ENCODE results near the gene BCL11A. TPM values are rescaled to one million over a fixed set of nuclear protein-coding genes. Genes with fewer than 3 reads are reported as not detected.

BCL11A gene
- total RNA-seq, 4 donors from 2014 or later, result 1.5 to 8.8 (median 3.2) TPM

GRCh38 chr2:60523963-60524362 is 29.5 kb downstream of the BCL11A start:
- no peaks in the 10 kb centered on the region for H3K36me3 ChIP-seq
- no peaks in the 10 kb centered on the region for H3K4me1 ChIP-seq
- no peak overlapping the region for H3K27ac ChIP-seq
- DNase-seq, result no peak
- no peaks in the 10 kb centered on the region for H3K9me3 ChIP-seq
- no peak for TF ChIP-seq CTCF (IDR thresholded peaks at IDR 0.05)
- intact Hi-C loops (cut with DNase I; ENCODE audit: low total_unique reads), result no loop called here
- no peak overlapping the region for H3K4me3 ChIP-seq
- no peaks in the 10 kb centered on the region for H3K27me3 ChIP-seq

GRCh38 chr2:60522462-60522861 is 31.0 kb downstream of the BCL11A start:
- Histone ChIP-seq H3K36me3 (no peaks in the 10 kb centered on the region), H3K27ac (no peak overlapping the region), H3K27me3 (no peaks in the 10 kb centered on the region), H3K9me3 (no peaks in the 10 kb centered on the region), H3K4me3 (no peak overlapping the region), H3K4me1 (no peaks in the 10 kb centered on the region)
- no peak for DNase-seq
- no peak for TF ChIP-seq POLR2A (IDR thresholded peaks at IDR 0.05)
- no peak for TF ChIP-seq CTCF (IDR thresholded peaks at IDR 0.05)
- intact Hi-C loops (cut with DNase I; ENCODE audit: low total_unique reads), result no loop called here

- H3K36me3 ChIP-seq, result no peaks in the 10 kb centered on the region
- no peak overlapping the region for H3K4me3 ChIP-seq
- no peaks in the 10 kb centered on the region for H3K9me3 ChIP-seq
- TF ChIP-seq POLR2A (IDR thresholded peaks at IDR 0.05) (no peak), CTCF (IDR thresholded peaks at IDR 0.05) (no peak)
- intact Hi-C loops (cut with DNase I; ENCODE audit: low total_unique reads), result no loop called here
- H3K4me1 ChIP-seq, result no peaks in the 10 kb centered on the region
- no peaks in the 10 kb centered on the region for H3K27me3 ChIP-seq
- no peak overlapping the region for H3K27ac ChIP-seq
- DNase-seq, result no peak
These were observed 31.8 kb downstream of the BCL11A start for GRCh38 chr2:60521626-60522025.

- TF ChIP-seq CTCF (IDR thresholded peaks at IDR 0.05) (no peak), POLR2A (IDR thresholded peaks at IDR 0.05) (no peak)
- H3K4me1 ChIP-seq, result no peaks in the 10 kb centered on the region
- no peaks in the 10 kb centered on the region for H3K27me3 ChIP-seq
- DNase-seq, result no peak
- H3K4me3 ChIP-seq, result no peak overlapping the region
- H3K36me3 ChIP-seq, result no peaks in the 10 kb centered on the region
- intact Hi-C loops (cut with DNase I; ENCODE audit: low total_unique reads), result no loop called here
- no peak overlapping the region for H3K27ac ChIP-seq
- H3K9me3 ChIP-seq, result no peaks in the 10 kb centered on the region
These were observed 32.4 kb downstream of the BCL11A start for GRCh38 chr2:60520917-60521539.

GRCh38 chr2:60520151-60520876 is 33.1 kb downstream of the BCL11A start:
- Histone ChIP-seq H3K4me1 (no peaks in the 10 kb centered on the region), H3K36me3 (no peaks in the 10 kb centered on the region), H3K9me3 (no peaks in the 10 kb centered on the region), H3K4me3 (no peak overlapping the region), H3K27ac (no peak overlapping the region), H3K27me3 (no peaks in the 10 kb centered on the region)
- TF ChIP-seq CTCF (IDR thresholded peaks at IDR 0.05) (no peak), POLR2A (IDR thresholded peaks at IDR 0.05) (no peak)
- DNase-seq, result no peak
- intact Hi-C loops (cut with DNase I; ENCODE audit: low total_unique reads), result no loop called here
